Peyer's patch (tissue), 4 donors: ENCODE measurements around the gene SDHB. TPM values are rescaled to one million over a fixed set of nuclear protein-coding genes. Genes with fewer than 3 reads are reported as not detected.
A peak's percentile ranks its signal among the peaks of the same experiment; 100 is the strongest.

Source experiments
- DNase-seq, 3 donors: peaks; one replicate each; pipeline ENCODE4 v3.0.0-alpha.2; 2017 to 2019
- H3K27ac ChIP-seq, 4 donors: fragments of 200-600 bp; sonication (generic); one replicate each; pipeline ENCODE4 v1.5.1; 2016 to 2019
- H3K27me3 ChIP-seq, 2 donors: fragments of 200-600 bp; sonication (generic); one replicate each; pipeline ENCODE4 v1.5.1; 2019
- H3K36me3 ChIP-seq, 3 donors: fragments of 200-600 bp; sonication (generic); one replicate each; pipeline ENCODE4 v1.5.1; 2016 to 2019
- H3K4me1 ChIP-seq, 4 donors: fragments of 200-600 bp; sonication (generic); one replicate each; pipeline ENCODE4 v1.5.1; 2016 to 2019
- H3K4me3 ChIP-seq, 4 donors: fragments of 200-600 bp; sonication (generic); 1 replicate in 3 of 4; 2 replicates in 1 of 4; pipeline ENCODE4 v1.5.1; 2016 to 2019; ENCODE audit warnings: mild to moderate bottlenecking in 1 of 4
- H3K9me3 ChIP-seq, 4 donors: fragments of 200-600 bp; sonication (generic); one replicate each; pipeline ENCODE4 v1.5.1; 2016 to 2019; ENCODE audit warnings: mild to moderate bottlenecking in 1 of 4
- POLR2A ChIP-seq, 2 donors: fragments of 450-650 bp; IDR thresholded peaks; one replicate each; pipeline ENCODE4 v1.5.1; 2017; ENCODE audit warnings: antibody characterized with exemption in 2 of 2, mild to moderate bottlenecking in 2 of 2, moderate library complexity in 2 of 2
- total RNA-seq, 4 donors: library from RNA; depleted of rRNA; stranded (reverse); fragments of >200 nt; gene quantifications; one replicate each; pipeline ENCODE4 v1.1.0, GENCODE V29; 2016
- TF ChIP-seq, protein P1 (sequence below), 6 experiments: fragments of 450-650 bp in 4 of 6; fragments of 200-600 bp in 2 of 6; sonication (generic) in 1 of 6; IDR thresholded peaks; one replicate each; pipeline ENCODE4 v1.5.1; 2017 to 2019; ENCODE audit warnings: antibody characterized with exemption in 6 of 6, mild to moderate bottlenecking in 3 of 6, moderate library complexity in 1 of 6

Gene SDHB
- total RNA-seq, 4 donors from 2014 or later = 106 to 277 (median 175) TPM

DNA sequence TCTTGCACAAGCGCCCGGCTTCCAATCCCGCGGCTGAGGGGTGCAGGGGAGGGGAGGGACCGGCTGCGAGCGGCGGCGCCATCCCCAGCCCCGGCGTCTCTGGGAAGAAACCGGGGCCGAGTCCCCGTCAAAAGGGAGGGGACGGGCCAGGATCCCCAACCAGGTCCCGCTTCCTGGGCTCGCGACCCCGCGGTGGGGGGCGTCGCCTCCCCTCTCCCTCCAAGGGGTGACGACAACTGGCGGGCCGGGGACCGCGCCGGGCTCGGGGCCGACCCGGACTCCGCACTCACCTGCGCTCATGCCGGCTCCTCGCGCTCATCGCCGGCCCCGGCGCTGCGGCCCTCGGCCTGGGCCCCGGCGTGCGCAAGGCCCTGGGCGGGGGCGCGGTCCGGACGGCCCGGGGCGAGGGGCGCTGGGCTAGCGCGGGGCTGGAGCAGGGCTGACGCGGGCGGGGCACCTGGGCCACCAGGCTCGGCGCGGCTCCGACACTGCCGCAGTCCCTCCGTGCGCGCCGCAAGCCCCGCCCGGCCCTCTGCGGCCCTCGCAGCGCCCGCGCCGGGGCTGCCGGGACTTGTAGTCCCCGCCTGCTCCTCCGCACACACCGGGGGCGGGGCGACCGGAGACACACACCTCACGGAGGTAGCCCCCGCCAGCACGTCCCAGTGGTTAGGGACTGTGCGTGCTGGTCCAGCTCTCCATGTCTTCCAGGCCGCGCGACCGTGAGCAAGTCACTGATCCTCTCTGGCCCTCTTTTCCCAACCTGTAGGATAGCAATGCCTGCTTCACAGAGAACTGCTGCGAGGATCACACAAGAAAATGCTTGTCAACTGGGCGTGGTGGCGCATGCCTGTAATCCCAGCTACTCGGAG, 42.2 kb downstream of the SDHB start, which contains the start of gene ATP13A2:
Gene ATP13A2, minus strand, starts transcription at position 490 of the 869 bp plus-strand sequence. Its CDS starts 190 bp downstream, at position 300.
- H3K4me3 ChIP-seq = peak within 1 kb of the TSS; percentile 81 to 98 (median 89)
- H3K4me1 ChIP-seq = peaks cover 0 to 23% (median 6%) of the 10 kb centered on the region in 4 donors
- no peaks in the 10 kb centered on the region for H3K9me3 ChIP-seq
- no peaks in the 10 kb centered on the region for H3K27me3 ChIP-seq
- peak in 1 of 2 donors; percentile 16 for TF ChIP-seq POLR2A (IDR thresholded peaks at IDR 0.05)
- TF ChIP-seq, protein P1, sequence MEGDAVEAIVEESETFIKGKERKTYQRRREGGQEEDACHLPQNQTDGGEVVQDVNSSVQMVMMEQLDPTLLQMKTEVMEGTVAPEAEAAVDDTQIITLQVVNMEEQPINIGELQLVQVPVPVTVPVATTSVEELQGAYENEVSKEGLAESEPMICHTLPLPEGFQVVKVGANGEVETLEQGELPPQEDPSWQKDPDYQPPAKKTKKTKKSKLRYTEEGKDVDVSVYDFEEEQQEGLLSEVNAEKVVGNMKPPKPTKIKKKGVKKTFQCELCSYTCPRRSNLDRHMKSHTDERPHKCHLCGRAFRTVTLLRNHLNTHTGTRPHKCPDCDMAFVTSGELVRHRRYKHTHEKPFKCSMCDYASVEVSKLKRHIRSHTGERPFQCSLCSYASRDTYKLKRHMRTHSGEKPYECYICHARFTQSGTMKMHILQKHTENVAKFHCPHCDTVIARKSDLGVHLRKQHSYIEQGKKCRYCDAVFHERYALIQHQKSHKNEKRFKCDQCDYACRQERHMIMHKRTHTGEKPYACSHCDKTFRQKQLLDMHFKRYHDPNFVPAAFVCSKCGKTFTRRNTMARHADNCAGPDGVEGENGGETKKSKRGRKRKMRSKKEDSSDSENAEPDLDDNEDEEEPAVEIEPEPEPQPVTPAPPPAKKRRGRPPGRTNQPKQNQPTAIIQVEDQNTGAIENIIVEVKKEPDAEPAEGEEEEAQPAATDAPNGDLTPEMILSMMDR (IDR thresholded peaks at IDR 0.05) = no peak
- H3K36me3 ChIP-seq = no peaks in the 10 kb centered on the region
- DNase-seq = peak; percentile 91 to 93 (median 92)
- peak within 1 kb of the TSS; percentile 32 to 74 (median 64) for H3K27ac ChIP-seq

DNA sequence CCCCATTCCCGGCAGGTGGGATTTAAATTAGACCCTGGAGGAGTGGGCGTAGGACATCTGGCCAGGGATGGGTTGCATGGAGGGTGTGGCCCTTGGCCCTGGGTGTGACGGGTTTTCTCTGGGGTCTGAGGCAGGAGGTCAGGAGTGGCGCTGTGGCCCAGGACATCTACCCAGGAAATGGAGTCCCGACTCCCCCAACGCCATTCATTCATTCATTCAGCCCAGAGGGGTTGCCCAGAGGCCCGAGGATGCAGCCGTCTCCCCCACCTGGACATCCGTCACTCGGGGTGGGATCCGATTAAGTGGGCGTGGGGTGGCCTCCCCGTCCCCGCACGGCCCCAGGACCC, 42.8 kb downstream of the SDHB start:
- peaks cover 0 to 23% (median 6%) of the 10 kb centered on the region in 4 donors for H3K4me1 ChIP-seq
- no peaks in the 10 kb centered on the region for H3K36me3 ChIP-seq
- no peaks in the 10 kb centered on the region for H3K27me3 ChIP-seq
- TF ChIP-seq POLR2A (IDR thresholded peaks at IDR 0.05) = no peak
- TF ChIP-seq, protein P1 (IDR thresholded peaks at IDR 0.05) = no peak
- H3K9me3 ChIP-seq = no peaks in the 10 kb centered on the region
- peak overlapping the region; percentile 81 to 98 (median 89) for H3K4me3 ChIP-seq
- H3K27ac ChIP-seq = peak overlapping the region; percentile 32 to 74 (median 64)
- no peak for DNase-seq

DNA sequence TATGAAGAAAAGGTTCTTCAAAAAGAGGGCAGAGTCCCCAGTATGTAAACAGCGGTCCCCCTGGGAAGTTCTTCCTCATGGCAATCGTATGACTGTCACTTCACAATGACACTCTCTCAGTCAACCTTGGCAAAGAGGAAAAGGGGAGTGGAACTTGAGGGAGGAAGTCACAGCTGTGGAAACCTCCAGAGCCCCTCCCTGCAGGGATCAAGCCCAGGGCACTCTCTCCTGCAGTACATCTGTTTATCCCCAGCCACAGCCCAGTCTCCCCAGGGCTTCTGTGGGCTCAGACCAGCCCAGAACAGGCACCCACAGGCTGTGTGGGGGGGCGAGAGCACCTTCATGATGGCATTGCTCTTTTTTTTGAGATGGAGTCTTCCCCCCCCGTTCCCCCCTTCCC, 44.1 kb downstream of the SDHB start:
- H3K36me3 ChIP-seq = peaks cover 0 to 8% (median 0%) of the 10 kb centered on the region in 3 donors
- TF ChIP-seq, protein P1 (IDR thresholded peaks at IDR 0.05) = no peak
- TF ChIP-seq POLR2A (IDR thresholded peaks at IDR 0.05) = no peak
- DNase-seq = no peak
- H3K27me3 ChIP-seq = no peaks in the 10 kb centered on the region
- H3K4me1 ChIP-seq = peaks cover 0 to 23% (median 6%) of the 10 kb centered on the region in 4 donors
- no peak overlapping the region for H3K4me3 ChIP-seq
- H3K27ac ChIP-seq = no peak overlapping the region
- H3K9me3 ChIP-seq = no peaks in the 10 kb centered on the region

DNA sequence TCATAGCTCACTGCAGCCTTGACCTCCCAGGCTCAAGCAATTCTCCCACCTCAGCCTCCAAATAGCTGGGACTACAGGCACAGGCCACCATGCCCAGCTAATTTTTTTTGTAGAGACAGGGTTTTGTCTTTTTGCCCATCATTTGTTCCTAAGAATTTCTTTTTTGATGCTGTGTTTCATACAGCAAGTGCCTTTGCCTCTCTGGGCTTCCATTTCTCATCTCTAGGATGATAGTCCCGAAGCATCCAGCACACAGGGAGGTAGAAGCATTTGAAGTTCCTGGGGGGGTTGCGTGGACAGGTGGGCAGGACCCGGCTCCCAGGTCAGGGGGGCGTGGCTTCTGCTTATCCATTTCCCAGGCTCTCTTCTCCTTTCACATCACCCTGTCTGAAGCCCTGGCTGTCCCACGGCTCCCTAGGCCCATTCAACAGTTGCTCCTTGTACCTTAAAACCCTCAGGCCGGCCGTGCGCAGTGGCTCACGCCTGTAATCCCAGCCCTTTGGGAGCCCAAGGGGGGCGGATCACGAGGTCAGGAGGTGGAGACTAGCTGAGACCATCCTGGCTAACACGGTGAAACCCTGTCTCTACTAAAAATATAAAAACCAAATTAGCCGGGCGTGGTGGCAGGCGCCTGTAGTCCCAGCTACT, 45.5 kb downstream of the SDHB start:
- no peak overlapping the region for H3K4me3 ChIP-seq
- no peaks in the 10 kb centered on the region for H3K27me3 ChIP-seq
- H3K4me1 ChIP-seq = peaks cover 0 to 23% (median 6%) of the 10 kb centered on the region in 4 donors
- peaks cover 0 to 19% (median 0%) of the 10 kb centered on the region in 3 donors for H3K36me3 ChIP-seq
- no peak for DNase-seq
- H3K27ac ChIP-seq = no peak overlapping the region
- no peaks in the 10 kb centered on the region for H3K9me3 ChIP-seq
- TF ChIP-seq POLR2A (IDR thresholded peaks at IDR 0.05) = no peak
- TF ChIP-seq, protein P1 (IDR thresholded peaks at IDR 0.05) = no peak

DNA sequence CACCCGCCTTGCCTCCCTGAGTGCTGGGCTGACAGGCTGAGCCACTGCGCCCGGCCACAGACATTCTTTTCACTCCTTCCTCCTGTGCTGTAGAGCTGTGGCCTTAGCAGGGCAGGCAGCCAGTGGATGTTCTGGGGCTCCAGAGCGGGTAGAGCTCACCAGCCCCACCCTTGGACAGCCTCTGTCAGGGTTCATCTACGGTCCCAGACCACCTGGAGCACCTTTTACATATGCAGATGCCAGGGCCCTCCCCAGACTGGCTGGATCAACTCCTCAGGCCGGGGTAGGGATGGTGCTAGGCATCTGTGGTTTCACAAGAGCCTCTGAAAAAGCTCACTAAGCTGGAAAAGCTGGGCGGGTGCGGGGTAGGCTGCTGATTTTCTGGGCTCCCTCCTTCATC, 46.7 kb downstream of the SDHB start:
- peaks cover 0 to 21% (median 6%) of the 10 kb centered on the region in 4 donors for H3K4me1 ChIP-seq
- no peak overlapping the region for H3K4me3 ChIP-seq
- no peaks in the 10 kb centered on the region for H3K9me3 ChIP-seq
- no peaks in the 10 kb centered on the region for H3K27me3 ChIP-seq
- no peak for DNase-seq
- TF ChIP-seq, protein P1 (IDR thresholded peaks at IDR 0.05) = no peak
- no peak for TF ChIP-seq POLR2A (IDR thresholded peaks at IDR 0.05)
- H3K36me3 ChIP-seq = peaks cover 0 to 23% (median 0%) of the 10 kb centered on the region in 3 donors
- H3K27ac ChIP-seq = no peak overlapping the region
